HG03108 (cell line): ENCODE measurements around the gene FGF21.
"Not testable (repeated sequence)": the region's sequence is repeated elsewhere in the genome, so short reads cannot be mapped to it uniquely, and the experiment has no call there.

Experiments used
- ATAC-seq: cut with Tn5 transposase; IDR thresholded peaks from one replicate; pipeline ENCODE4 v1.9.1; 2021; ENCODE audit warnings: moderate library complexity; ENCODE audit not compliant: unreplicated experiment

Gene FGF21

GRCh38 chr19:48786422-48786821 lies 31.1 kb downstream of the FGF21 start:
- not testable (repeated sequence) for ATAC-seq

GRCh38 chr19:48787331-48787730 lies 32.0 kb downstream of the FGF21 start:
- ATAC-seq: not testable (repeated sequence)

- no peak for ATAC-seq
Observed at GRCh38 chr19:48793271-48793670, 37.9 kb downstream of the FGF21 start.

- ATAC-seq: no peak
Observed at GRCh38 chr19:48794291-48794690, 39.0 kb downstream of the FGF21 start.

- peak; percentile 90 for ATAC-seq
Observed at GRCh38 chr19:48795055-48795684, 39.8 kb downstream of the FGF21 start.

GRCh38 chr19:48795685-48796070 lies 40.4 kb downstream of the FGF21 start:
- no peak for ATAC-seq

GRCh38 chr19:48796298-48797083 lies 41.2 kb downstream of the FGF21 start:
- no peak for ATAC-seq

GRCh38 chr19:48797103-48797502 lies 41.8 kb downstream of the FGF21 start:
- ATAC-seq: no peak

- ATAC-seq: no peak
Observed at GRCh38 chr19:48798937-48799336, 43.6 kb downstream of the FGF21 start.

- no peak for ATAC-seq
Observed at GRCh38 chr19:48799358-48800300, 44.3 kb downstream of the FGF21 start.

- no peak for ATAC-seq
Observed at GRCh38 chr19:48802623-48803022, 47.3 kb downstream of the FGF21 start.

GRCh38 chr19:48804496-48804895 lies 49.2 kb downstream of the FGF21 start:
- no peak for ATAC-seq

- ATAC-seq: no peak
Observed at GRCh38 chr19:48805452-48805851, 50.1 kb downstream of the FGF21 start.

- ATAC-seq: no peak
Observed at GRCh38 chr19:48806518-48806817, 51.1 kb downstream of the FGF21 start.

GRCh38 chr19:48806818-48807589 lies 51.7 kb downstream of the FGF21 start:
- no peak for ATAC-seq

- no peak for ATAC-seq
Observed at GRCh38 chr19:48807590-48808308, 52.4 kb downstream of the FGF21 start.
